Measurements from ENCODE around the gene CFL1.

DNA sequence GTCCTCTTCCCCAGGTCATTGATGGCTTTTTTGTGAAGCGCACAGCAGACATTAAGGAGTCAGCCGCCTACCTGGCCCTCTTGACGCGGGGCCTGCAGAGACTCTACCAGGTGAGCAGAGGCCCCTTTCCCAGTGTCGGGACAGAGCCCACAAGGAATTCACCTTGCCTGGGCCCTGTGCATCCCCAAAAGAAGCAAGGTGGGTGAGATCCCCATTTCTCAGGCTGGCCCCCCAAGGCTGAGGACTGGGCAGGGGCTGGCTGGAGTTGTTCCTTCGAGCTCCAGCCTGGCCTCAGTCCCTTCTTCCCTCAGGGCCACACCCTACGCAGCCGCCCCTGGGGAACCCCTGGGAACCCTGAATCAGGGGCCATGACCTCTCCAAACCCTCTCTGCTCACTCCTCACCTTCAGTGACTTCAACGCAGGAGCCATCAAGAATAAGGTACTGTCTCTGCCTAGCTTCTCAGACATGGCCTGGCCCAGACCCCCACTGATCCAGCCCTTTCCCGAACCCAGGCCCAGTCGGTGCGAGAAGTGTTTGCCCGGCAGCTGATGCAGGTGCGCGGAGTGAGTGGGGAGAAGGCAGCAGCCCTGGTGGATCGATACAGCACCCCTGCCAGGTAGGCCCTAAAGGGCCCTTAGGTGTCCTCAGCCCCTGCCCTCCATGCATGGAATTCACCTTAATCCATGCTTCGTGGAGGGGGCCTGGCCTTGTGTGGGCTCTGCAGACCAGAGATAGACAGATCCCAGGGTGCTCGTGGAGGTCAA is 6.9 kb upstream of the CFL1 start:
- TF ChIP-seq CTCF (IDR thresholded peaks at IDR 0.05) (no peak), POLR2A (IDR thresholded peaks at IDR 0.05) (no peak)
